Adrenal gland (tissue), 12 donors: Measurements from ENCODE around the gene ZNF837. TPM values are rescaled to one million over a fixed set of nuclear protein-coding genes. Genes with fewer than 3 reads are reported as not detected.

ENCODE experiments used
- DNase-seq, 7 donors: peaks; one replicate each; pipeline ENCODE4 v3.0.0-alpha.2; 2019 to 2020
- H3K27ac ChIP-seq, 5 donors: fragments of 200-600 bp; sonication (generic) in 4 of 5; 1 replicate in 3 of 5; 2 replicates in 2 of 5; pipeline versions ENCODE4 v1.5.1 to v1.8.0; 2016 to 2020; ENCODE audit warnings: mild to moderate bottlenecking in 1 of 5
- H3K27me3 ChIP-seq: fragments of 200-600 bp; 2 replicates; pipeline ENCODE4 v1.8.0; 2021
- H3K36me3 ChIP-seq, 2 donors: fragments of 200-600 bp; replicated peaks in 1 of 2; 1 replicate in 1 of 2; 2 replicates in 1 of 2; pipeline versions ENCODE4 v1.5.1 to v1.8.0; 2018 to 2022
- H3K4me1 ChIP-seq, 2 donors: fragments of 200-600 bp; replicated peaks in 1 of 2; 1 replicate in 1 of 2; 2 replicates in 1 of 2; pipeline versions ENCODE4 v1.5.1 to v1.8.0; 2018 to 2021
- H3K4me3 ChIP-seq, 4 donors: fragments of 200-600 bp; sonication (generic) in 3 of 4; one replicate each; pipeline ENCODE4 v1.5.1; 2016 to 2018
- H3K9me3 ChIP-seq, 3 donors: fragments of 200-600 bp; sonication (generic) in 1 of 3; replicated peaks in 1 of 3; 1 replicate in 2 of 3; 2 replicates in 1 of 3; pipeline versions ENCODE4 v1.5.1 to v1.8.0; 2016 to 2021
- POLR2A ChIP-seq, 2 donors: fragments of 450-650 bp; IDR thresholded peaks; one replicate each; pipeline ENCODE4 v1.6.1; 2017; ENCODE audit warnings: antibody characterized with exemption in 2 of 2, mild to moderate bottlenecking in 2 of 2, moderate library complexity in 1 of 2
- WGBS, 4 donors: extraction: QIAGEN DNeasy Blood & Tissue Kit in 2 of 4; methylation state at CpG; one replicate each; pipeline versions ENCODE4 v1.1.5 to v1.1.7; 2013 to 2017; 5-methylcytosine and 5-hydroxymethylcytosine counted together
- intact Hi-C, 2 donors: fragments of 100-400 bp; cut with DNase I; formaldehyde crosslinking; loops; one replicate each; pipeline versions ENCODE4 v1.14.1 to v1.15.0; 2022 to 2023
- polyA plus RNA-seq, 3 donors: library from polyadenylated mRNA; stranded (reverse); fragments of 200-250 nt in 2 of 3; fragments of 350-450 nt in 1 of 3; fragmentation: Illumina TruSeq in 1 of 3; extraction: RNeasy Lipid Tissue Mini Kit (QIAGEN cat#74804) in 1 of 3; gene quantifications; one replicate each; pipeline ENCODE4 v1.2.3, GENCODE V29; 2013 to 2014
- total RNA-seq, 9 donors: library from RNA; depleted of rRNA in 4 of 9; stranded (reverse); fragments of >200 nt in 4 of 9; fragments of 120-200 nt in 1 of 9; fragmentation: NEBNext Ultra II Directional in 1 of 9; extraction: Animal tissue kit (Norgen Biotek cat#: 25700) in 1 of 9; gene quantifications; one replicate each; pipeline versions ENCODE4 v1.1.0 to v1.2.4, GENCODE V29; 2013 to 2023
- TF ChIP-seq, protein P1 (sequence below), 6 experiments: fragments of 450-650 bp in 4 of 6; fragments of 200-600 bp in 2 of 6; sonication (generic) in 1 of 6; IDR thresholded peaks; 1 replicate in 5 of 6; 2 replicates in 1 of 6; pipeline versions ENCODE4 v1.5.1 to v1.8.0; 2016 to 2021; ENCODE audit warnings: antibody characterized with exemption in 6 of 6, mild to moderate bottlenecking in 2 of 6, moderate library complexity in 1 of 6
- donor health status: healthy with polysubstance abuse.
- donor health status: Bipolar disorder and iron deficiency.
- donor health status: DM: yes; HTN: yes; CAD: no.
- donor health status: DM: no; HTN: no; CAD: no.
- donor health status: DM: no; HTN: no; CAD: no.
- donor health status: DM: yes; HTN: yes; CAD: no.

ZNF837 gene
- total and polyA plus RNA-seq, 12 donors, result 0.09 to 10.5 (median 4.6) TPM

GRCh38 chr19:58385313-58385890, 4.6 kb upstream of the ZNF837 start:
- peak in 1 of 7 donors; percentile 51 for DNase-seq
- Histone ChIP-seq H3K4me1 (peaks cover 30 to 36% of the 10 kb centered on the region in 2 donors), H3K9me3 (no peaks in the 10 kb centered on the region), H3K27ac (peak overlapping the region in 2 of 5 donors; percentile 97 to 98), H3K4me3 (peak overlapping the region in 1 of 4 donors; percentile 74), H3K36me3 (peaks cover 0 to 15% of the 10 kb centered on the region in 2 donors), H3K27me3 (no peaks in the 10 kb centered on the region)
- WGBS, 4 donors, result 84 to 90% (median 86%) methylated on average over 2 to 9 of the region's 9 CpGs
- TF ChIP-seq POLR2A (IDR thresholded peaks at IDR 0.05), result no peak
- TF ChIP-seq, protein P1, sequence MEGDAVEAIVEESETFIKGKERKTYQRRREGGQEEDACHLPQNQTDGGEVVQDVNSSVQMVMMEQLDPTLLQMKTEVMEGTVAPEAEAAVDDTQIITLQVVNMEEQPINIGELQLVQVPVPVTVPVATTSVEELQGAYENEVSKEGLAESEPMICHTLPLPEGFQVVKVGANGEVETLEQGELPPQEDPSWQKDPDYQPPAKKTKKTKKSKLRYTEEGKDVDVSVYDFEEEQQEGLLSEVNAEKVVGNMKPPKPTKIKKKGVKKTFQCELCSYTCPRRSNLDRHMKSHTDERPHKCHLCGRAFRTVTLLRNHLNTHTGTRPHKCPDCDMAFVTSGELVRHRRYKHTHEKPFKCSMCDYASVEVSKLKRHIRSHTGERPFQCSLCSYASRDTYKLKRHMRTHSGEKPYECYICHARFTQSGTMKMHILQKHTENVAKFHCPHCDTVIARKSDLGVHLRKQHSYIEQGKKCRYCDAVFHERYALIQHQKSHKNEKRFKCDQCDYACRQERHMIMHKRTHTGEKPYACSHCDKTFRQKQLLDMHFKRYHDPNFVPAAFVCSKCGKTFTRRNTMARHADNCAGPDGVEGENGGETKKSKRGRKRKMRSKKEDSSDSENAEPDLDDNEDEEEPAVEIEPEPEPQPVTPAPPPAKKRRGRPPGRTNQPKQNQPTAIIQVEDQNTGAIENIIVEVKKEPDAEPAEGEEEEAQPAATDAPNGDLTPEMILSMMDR (IDR thresholded peaks at IDR 0.05), result no peak
- intact Hi-C loops, result no loop called here

DNA sequence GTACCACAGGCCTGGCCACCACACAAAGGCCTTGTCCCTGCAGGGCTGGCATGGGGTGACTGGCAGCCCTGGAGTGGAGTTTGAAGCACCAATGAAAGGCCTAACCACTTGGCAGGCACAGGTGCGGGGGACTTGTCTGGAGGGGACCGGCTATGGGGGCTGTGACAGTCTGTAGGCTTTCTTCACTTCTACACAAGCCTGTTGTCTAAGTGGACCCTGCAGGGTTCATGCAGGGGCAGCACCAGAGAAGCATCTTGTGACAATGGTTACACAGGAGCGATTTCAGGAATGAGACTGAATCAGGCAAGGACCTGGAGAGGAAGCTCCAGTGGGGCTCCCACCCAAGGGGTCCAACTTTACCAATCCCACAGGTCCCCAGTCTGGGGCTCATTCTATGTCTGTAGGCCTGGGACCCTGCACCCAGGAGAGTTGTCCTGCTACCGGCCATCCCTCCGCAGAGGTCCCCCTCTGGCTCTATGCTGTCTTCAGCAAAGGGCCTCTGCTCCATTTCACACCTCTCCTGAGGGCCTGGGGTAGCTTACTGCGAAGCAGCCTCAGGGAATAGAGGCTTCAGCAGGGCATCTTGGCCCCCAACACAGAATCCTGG, 2.3 kb upstream of the ZNF837 start:
- TF ChIP-seq, protein P1 (IDR thresholded peaks at IDR 0.05), result no peak
- no peaks in the 10 kb centered on the region for H3K36me3 ChIP-seq
- DNase-seq, result peak in 2 of 7 donors; percentile 20 to 50
- intact Hi-C loops, result no loop called here
- H3K27me3 ChIP-seq, result no peaks in the 10 kb centered on the region
- no peak overlapping the region for H3K27ac ChIP-seq
- no peaks in the 10 kb centered on the region for H3K9me3 ChIP-seq
- 91 to 97% (median 92%) methylated on average over 4 to 6 of the region's 6 CpGs for WGBS, 4 donors
- H3K4me3 ChIP-seq, result no peak overlapping the region
- peaks cover 36 to 41% of the 10 kb centered on the region in 2 donors for H3K4me1 ChIP-seq

GRCh38 chr19:58381460-58382212, 806 bp upstream of the ZNF837 start:
- TF ChIP-seq, protein P1 (IDR thresholded peaks at IDR 0.05), result peak in 1 of 6 experiments; percentile 2
- no peak for TF ChIP-seq POLR2A (IDR thresholded peaks at IDR 0.05)
- WGBS, 4 donors, result 31 to 36% (median 32%) methylated on average over 26 of the region's 26 CpGs
- intact Hi-C loops, result no loop called here

GRCh38 chr19:58380037-58380661, 681 bp downstream of the ZNF837 start:
- Histone ChIP-seq H3K4me3 (peak overlapping the region; percentile 52 to 87 (median 82)), H3K36me3 (no peaks in the 10 kb centered on the region), H3K27ac (peak overlapping the region; percentile 84 to 98 (median 86)), H3K9me3 (no peaks in the 10 kb centered on the region), H3K4me1 (peaks cover 17 to 23% of the 10 kb centered on the region in 2 donors), H3K27me3 (no peaks in the 10 kb centered on the region)
- 3 to 6% (median 5%) methylated on average over 18 to 24 of the region's 24 CpGs for WGBS, 4 donors
- TF ChIP-seq, protein P1 (IDR thresholded peaks at IDR 0.05), result peak in 1 of 6 experiments; percentile 7
- TF ChIP-seq POLR2A (IDR thresholded peaks at IDR 0.05), result no peak
- intact Hi-C loops, result no loop called here
- DNase-seq, result no peak

More at GRCh38 chr19:58381460-58382212, 806 bp upstream of the ZNF837 start:
- Histone ChIP-seq H3K36me3 (no peaks in the 10 kb centered on the region), H3K27ac (peak overlapping the region in 4 of 5 donors; percentile 4 to 98 (median 78)), H3K4me3 (peak overlapping the region in 2 of 4 donors; percentile 79 to 87), H3K4me1 (peaks cover 29 to 34% of the 10 kb centered on the region in 2 donors), H3K27me3 (no peaks in the 10 kb centered on the region), H3K9me3 (no peaks in the 10 kb centered on the region)
- DNase-seq, result peak in 2 of 7 donors; percentile 43 to 66
